Cerebellar cortex (tissue), 1 donor: ENCODE measurements around the gene MBIP.

ENCODE experiments used
- DNase-seq: peaks from one replicate; pipeline ENCODE4 v3.0.0-alpha.2; 2015; ENCODE audit warnings: low spot score

Gene MBIP

GRCh38 chr14:36313206-36313605 is 7.2 kb downstream of the MBIP start:
- DNase-seq = no peak

DNA sequence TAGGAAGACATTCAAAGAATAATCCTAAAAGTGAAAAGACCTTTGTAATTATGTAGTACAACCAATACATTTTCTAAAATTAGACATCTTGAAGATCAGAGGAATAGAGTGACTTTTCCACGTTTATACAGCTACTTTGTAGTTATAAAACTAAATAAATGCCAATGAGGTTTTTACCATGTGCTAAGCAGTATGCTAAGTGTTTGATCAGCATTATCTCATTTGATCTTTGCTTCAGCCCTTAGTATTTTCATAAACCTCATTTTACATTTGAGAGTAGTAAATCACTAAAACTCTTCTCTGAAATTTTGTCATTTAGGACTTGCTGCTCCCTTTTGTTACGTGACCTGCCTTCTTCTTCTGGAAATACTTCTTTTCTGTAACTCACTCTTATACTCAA is 13.6 kb downstream of the MBIP start:
- DNase-seq = no peak

- no peak for DNase-seq
Measured at GRCh38 chr14:36304895-36305294, 15.5 kb downstream of the MBIP start.

DNA sequence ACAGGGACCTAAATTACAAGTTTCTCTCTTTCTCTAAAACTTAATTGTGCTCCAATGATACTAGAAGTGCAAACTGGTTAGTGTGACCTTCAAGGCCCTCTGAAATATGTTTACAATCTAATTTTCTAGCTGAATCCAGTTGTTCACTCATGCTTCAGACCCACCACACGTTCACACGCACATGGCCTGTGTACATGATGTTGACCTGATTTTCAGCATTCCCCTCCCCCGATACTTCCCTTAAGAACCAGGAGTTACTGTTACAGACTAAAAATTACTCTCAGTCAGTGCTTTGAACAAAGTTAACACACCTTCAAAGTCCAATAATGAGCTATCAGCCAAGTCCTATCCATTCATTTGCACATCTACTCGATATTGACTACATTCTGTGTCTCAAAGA is 16.5 kb downstream of the MBIP start:
- no peak for DNase-seq

DNA sequence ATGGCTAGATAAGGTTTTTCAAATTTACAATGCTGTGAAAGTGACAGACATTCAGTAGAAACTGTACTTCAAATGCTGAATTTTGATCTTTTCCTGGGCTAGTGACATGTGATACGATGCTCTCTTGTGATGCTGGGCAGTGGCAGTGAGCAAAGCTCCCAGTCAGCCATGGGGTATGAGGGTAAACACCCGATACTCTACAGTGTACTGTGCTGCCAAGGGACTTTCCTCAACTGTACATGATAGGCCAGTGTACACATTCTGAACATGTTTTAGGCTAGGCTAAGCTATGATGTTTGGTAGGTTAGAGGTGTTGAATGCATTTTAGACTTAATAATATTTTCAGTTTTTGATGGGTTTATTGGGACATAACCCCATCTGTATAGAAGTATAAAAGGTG is 17.6 kb downstream of the MBIP start:
- no peak for DNase-seq

DNA sequence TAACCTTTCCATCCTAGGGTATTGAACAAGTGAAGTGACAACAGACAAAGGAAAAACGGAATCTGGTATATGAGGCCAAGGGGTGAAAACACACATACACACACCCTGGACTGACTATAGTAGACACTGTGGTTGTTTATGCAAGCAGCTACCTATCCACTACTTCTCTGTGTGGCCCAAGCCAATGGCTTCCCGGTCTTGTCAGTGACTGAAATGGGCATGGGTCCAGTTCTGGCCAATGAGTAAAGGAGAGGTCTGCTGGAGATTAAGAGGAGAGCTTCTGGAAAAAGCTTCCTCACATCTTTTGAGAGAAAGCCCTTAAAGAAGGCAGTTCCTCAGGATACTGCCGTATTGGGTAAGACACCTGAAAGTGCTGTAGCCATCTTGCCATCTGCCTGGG is 19.3 kb downstream of the MBIP start:
- no peak for DNase-seq

DNA sequence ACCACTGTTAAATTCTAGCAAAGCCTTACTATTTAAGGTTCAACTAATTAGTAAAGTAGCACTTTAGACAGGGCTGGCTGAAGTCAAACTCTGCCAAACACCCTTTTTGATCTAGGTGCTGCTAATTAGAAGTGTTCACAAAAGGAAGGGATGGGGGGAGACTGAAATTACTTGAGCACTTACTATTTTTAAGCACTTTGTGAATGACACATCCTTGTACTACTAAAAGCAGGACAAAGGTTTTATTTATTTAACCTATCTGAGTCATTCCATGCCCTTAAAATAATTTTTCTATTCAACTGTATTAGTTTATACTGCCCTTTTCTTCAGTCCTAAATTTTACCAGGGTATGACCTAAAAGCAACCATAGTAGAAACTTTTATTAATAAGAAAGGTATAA is 20.1 kb downstream of the MBIP start:
- DNase-seq = no peak

DNA sequence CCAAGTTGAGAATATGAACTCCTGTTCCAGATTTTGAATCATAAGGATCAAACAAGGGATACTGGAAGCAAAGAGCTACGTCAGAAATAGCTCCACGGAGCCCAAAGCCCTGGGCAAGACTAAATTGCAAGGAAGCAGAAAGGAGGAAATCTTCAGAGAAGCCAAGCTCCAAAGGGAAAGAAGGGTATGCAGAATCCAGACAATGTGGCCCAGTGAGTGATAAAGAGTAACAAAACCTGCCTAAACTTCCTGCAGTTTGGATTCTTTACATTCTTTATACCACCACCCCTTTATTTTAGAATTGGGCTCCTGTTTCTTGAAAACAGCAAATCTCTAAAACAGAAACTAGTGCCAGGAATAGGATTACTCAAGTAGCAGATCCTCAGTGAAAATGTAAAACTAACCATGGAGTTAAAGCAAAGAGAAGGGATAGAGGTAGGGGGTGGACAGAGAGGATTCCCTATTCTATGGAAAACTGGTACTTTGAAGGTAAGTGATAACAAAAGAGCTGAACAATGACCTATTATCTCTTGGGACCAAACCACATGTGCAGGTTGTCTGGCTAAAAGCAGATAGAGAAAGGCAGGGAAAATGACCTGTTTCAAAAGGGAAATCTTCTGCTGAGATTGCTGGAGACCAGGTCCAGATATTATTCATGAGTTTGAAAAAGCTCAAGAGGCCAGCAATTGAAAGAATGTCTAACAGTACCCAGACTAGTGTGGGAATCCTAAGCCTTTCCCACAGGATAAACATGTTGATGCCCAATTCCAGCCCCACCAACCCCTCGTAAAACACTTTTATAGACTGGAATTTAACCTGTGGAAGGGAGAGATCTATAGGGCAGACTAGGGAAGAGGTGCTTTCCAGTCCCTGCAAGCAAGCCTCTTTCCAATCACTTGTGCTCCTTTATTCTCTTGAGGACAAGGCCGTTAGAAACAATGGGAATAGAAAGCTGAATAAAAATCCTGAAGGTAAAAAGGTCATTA is 24.5 kb downstream of the MBIP start:
- no peak for DNase-seq

- DNase-seq = no peak
Measured at GRCh38 chr14:36294543-36294942, 25.9 kb downstream of the MBIP start.

- DNase-seq = no peak
Measured at GRCh38 chr14:36293824-36294223, 26.6 kb downstream of the MBIP start.

- DNase-seq = no peak
Measured at GRCh38 chr14:36289954-36290353, 30.5 kb downstream of the MBIP start.

GRCh38 chr14:36288496-36288895 is 31.9 kb downstream of the MBIP start:
- no peak for DNase-seq

GRCh38 chr14:36284971-36285595 is 35.4 kb downstream of the MBIP start:
- no peak for DNase-seq

- DNase-seq = no peak
Measured at GRCh38 chr14:36281309-36281708, 39.1 kb downstream of the MBIP start.

GRCh38 chr14:36279306-36280190 is 40.9 kb downstream of the MBIP start:
- DNase-seq = no peak

- no peak for DNase-seq
Measured at GRCh38 chr14:36275741-36276140, 44.7 kb downstream of the MBIP start.

- DNase-seq = no peak
Measured at GRCh38 chr14:36271939-36272907, 48.2 kb downstream of the MBIP start.

GRCh38 chr14:36271222-36271621 is 49.2 kb downstream of the MBIP start:
- no peak for DNase-seq

- DNase-seq = no peak
Measured at GRCh38 chr14:36270191-36270590, 50.2 kb downstream of the MBIP start.

DNA sequence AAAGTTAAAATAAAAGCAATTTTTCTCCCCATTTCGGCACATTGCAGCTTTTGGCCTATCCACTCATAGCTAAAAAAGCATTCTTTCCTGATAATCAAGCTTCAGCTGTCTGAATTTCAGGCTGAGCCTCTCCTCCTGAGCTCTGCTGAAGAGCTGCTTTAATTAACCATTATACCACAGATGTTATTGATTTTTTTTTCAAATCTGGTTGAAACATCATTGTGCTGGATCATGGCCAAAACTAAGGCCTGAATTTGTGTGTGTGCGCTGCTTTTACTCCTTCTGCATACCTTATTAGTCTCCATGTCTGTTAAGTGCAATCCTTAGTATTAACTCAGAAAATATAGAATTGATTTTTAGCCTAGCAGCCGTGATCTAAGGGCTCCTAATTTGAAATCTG is 52.3 kb downstream of the MBIP start:
- no peak for DNase-seq

DNA sequence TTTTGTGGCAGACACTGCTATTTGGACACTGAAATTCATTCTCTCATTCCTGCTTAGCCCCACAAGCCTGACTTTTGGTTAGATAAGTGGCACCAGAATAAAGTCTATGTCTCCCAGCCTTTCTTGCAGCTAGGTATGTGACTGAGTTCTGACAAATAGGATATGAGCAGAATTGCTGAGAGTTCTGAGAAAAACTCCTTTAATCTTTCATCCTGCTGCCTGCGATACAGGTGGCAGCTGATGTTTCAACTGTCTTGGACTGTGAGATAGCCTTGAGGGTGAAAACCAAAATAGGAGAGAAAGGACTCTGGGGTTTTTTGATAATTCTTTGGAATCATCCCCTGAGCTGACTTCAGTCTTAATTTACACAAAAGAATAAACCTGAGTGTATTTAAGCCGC is 55.8 kb downstream of the MBIP start:
- DNase-seq = no peak
